ENCODE data around the gene SLC22A16.

SLC22A16 gene, protein sequence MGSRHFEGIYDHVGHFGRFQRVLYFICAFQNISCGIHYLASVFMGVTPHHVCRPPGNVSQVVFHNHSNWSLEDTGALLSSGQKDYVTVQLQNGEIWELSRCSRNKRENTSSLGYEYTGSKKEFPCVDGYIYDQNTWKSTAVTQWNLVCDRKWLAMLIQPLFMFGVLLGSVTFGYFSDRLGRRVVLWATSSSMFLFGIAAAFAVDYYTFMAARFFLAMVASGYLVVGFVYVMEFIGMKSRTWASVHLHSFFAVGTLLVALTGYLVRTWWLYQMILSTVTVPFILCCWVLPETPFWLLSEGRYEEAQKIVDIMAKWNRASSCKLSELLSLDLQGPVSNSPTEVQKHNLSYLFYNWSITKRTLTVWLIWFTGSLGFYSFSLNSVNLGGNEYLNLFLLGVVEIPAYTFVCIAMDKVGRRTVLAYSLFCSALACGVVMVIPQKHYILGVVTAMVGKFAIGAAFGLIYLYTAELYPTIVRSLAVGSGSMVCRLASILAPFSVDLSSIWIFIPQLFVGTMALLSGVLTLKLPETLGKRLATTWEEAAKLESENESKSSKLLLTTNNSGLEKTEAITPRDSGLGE

DNA sequence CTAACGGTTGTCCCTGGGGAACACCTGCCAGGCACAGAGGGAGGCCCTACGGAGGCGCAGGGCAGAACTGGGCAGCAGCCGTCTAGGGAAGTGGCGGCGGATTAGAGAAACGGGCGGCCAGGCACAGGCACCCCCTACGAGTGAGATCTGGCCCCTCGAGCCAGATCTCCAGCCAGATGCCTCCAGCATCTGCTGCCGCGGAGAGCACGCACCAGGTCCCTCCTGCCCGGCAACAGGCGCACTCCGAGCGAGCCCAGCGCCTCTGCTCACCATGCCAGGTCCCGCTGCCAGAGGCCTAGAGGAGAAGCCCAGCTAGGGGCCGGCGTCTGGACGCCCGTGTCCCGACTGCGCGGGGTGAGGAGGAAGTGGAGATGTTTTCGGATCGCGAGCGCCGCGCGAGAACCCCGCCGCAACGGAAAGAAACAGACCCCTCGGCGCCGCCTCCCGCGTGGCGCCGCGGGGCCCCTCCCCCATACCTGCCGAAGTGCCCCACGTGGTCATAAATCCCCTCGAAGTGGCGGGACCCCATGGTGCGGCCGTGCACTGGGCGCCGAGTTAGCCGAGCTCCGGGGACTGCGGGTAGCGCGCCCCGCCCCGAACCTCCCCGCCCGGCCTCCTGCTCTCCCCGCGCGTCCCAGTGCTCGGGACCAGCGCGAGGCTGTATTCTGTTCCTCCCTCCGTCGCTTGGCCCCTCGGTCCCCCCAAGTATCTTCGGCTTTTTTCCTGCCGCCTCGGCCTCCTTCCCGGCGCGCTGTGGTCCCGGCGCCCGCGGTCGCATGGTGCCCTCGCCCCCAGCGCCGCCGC is at the start of gene SLC22A16:
Gene SLC22A16, minus strand, starts transcription at position 568 of the 804 bp plus-strand sequence. Its CDS starts 39 bp downstream, at position 529.
- peak; percentile 16 for DNase-seq (ENCODE audit: low read depth)
- peak within 1 kb of the TSS; percentile 50 for H3K4me3 ChIP-seq (ENCODE audit: low read depth, low read length)
- TF ChIP-seq, protein P1, sequence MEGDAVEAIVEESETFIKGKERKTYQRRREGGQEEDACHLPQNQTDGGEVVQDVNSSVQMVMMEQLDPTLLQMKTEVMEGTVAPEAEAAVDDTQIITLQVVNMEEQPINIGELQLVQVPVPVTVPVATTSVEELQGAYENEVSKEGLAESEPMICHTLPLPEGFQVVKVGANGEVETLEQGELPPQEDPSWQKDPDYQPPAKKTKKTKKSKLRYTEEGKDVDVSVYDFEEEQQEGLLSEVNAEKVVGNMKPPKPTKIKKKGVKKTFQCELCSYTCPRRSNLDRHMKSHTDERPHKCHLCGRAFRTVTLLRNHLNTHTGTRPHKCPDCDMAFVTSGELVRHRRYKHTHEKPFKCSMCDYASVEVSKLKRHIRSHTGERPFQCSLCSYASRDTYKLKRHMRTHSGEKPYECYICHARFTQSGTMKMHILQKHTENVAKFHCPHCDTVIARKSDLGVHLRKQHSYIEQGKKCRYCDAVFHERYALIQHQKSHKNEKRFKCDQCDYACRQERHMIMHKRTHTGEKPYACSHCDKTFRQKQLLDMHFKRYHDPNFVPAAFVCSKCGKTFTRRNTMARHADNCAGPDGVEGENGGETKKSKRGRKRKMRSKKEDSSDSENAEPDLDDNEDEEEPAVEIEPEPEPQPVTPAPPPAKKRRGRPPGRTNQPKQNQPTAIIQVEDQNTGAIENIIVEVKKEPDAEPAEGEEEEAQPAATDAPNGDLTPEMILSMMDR (conservative IDR thresholded peaks at IDR 0.05; ENCODE audit: low read depth, low read length) = no peak

DNA sequence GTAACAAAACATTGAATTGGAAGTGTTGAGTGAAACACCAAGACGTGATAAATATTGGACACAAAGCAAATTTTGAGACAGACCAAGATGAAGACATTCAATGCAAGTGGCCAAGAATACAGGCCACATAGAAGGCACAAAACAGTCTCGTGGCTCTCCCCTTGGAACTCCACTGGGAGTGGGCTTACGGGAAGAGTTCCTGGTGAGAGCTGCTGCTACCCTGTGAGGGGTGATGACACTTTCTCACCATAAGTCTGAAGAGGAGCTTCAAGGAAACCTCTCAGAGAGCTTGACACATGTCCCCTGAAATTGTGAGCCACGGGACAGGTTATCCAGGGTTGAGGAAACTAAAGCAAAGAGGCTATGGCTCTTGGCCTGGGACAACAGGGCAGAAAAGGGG is 48.6 kb upstream of the SLC22A16 start:
- no peak overlapping the region for H3K4me3 ChIP-seq (ENCODE audit: low read depth, low read length)
- no peak for DNase-seq (ENCODE audit: low read depth)
- TF ChIP-seq, protein P1 (conservative IDR thresholded peaks at IDR 0.05; ENCODE audit: low read depth, low read length) = no peak

DNA sequence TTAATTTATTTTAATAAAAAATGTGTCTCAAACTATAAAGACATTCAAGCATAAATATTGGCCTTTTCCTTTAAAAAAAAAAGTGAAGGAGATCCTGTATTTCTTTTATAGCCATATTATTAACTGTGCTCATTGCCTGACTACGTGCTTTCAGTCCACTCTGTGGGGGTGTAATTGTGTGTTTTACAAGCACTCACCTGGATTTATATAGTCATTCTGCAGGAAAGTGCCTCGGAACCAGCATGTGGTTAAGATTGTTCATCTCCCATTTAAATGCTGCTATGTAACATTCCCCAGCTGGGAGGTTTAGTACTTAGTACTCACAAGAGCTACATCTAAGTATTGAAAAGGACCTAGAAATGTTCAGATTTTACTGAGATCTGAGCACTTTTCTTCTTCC is 47.9 kb upstream of the SLC22A16 start:
- TF ChIP-seq, protein P1 (conservative IDR thresholded peaks at IDR 0.05; ENCODE audit: low read depth, low read length) = no peak
- no peak for DNase-seq (ENCODE audit: low read depth)
- no peak overlapping the region for H3K4me3 ChIP-seq (ENCODE audit: low read depth, low read length)

DNA sequence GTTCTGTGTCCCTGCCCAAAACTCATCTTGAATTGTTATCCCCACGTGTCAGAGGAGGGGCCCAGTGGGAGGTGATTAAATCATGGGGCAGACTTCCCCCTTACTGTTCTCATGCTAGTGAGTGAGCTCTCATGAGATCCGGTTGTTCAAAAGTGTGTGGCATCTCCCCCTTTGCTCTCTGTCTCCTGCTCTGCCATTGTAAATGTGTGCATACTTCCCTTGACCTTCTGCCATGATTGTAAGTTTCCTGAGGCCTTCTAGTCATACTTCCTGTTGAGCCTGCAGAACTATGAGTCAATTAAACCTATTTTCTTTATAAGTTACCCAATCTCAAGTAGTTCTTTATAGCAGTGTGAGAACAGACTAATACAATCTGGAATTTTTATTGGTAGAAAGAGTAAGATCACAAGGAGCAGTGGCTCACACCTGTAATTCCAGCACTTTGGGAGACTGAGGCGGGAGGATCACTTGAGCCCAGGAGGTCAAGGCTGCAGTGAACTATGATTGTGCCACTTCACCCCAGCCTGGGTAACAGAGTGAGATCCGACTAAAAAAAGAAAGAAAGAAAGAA is 47.1 kb upstream of the SLC22A16 start:
- H3K4me3 ChIP-seq (ENCODE audit: low read depth, low read length) = no peak overlapping the region
- DNase-seq (ENCODE audit: low read depth) = no peak
- TF ChIP-seq, protein P1 (conservative IDR thresholded peaks at IDR 0.05; ENCODE audit: low read depth, low read length) = no peak

DNA sequence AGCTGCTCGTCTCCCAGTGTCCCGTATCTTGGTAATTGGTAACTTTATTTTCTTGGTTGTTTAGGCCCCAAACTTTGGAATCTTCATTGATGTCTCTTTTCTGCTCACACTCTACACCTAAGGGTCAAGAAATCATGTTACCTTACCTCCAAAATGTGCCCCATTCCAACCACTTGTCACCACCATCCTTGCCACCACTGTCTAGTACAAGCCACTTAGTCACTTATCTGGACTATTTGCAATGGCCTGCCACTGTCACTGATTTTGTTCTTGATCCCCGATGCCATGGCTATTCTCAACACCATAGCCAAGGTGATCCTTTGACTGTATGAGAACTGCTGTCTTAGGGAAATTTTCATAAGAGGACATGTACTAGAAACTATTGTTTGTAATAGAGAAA is 46.0 kb upstream of the SLC22A16 start:
- TF ChIP-seq, protein P1 (conservative IDR thresholded peaks at IDR 0.05; ENCODE audit: low read depth, low read length) = no peak
- H3K4me3 ChIP-seq (ENCODE audit: low read depth, low read length) = no peak overlapping the region

DNA sequence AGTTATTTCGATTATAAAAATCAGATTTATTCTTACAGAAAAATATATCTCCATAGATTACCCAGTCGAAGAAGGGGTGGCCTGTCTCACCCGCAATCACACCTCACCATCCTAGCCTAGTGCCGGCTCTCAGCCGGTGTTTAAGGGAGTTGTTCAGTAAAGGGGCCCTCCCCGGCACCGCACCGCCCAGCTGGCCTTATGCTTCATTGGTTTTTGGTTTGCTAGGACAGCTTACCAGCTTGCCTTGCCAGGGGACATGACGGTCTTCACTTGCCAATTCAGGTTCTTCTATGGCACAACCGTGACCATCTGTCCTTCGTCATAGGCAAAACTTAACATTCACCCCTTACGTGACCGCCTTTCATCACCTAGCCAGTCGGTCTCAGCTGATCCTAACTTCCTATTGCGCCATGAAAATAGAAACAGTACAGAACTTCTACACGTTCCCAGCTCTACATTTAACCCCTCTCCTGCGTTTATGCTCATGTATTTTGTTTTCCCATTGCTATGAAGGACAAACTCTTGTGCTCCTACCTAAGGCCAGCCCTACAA is 44.7 kb upstream of the SLC22A16 start:
- TF ChIP-seq, protein P1 (conservative IDR thresholded peaks at IDR 0.05; ENCODE audit: low read depth, low read length) = no peak
- DNase-seq (ENCODE audit: low read depth) = no peak
- no peak overlapping the region for H3K4me3 ChIP-seq (ENCODE audit: low read depth, low read length)

More for the DNA sequence above, 46.0 kb upstream of the SLC22A16 start:
- DNase-seq (ENCODE audit: low read depth) = no peak

Measured in choroid plexus epithelial cell (primary cell).